ENCODE measurements around the gene SMARCD1.

Gene SMARCD1

DNA sequence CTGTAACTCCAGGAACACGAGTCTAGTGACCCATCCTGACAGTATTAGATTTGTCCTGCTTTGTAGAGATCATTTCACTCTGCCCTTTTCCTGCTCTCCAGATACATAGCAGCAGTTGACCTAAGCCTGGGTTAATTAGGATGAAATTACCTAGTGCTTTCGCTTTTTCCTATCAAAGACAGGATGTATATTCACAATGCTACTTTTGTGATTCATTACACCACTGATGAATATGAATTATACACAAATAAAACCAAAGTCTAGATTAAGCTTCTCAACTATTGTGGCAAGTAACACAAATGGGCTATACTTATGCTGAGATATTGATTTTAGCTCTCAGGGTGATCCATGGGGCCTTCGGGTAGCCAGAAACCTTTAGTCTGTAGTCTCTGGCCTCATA is 64.2 kb downstream of the SMARCD1 start:
- no peak for DNase-seq
